HS-27A (cell line): ENCODE results near the gene TMEM201.

Experiments used
- DNase-seq: peaks from one replicate; pipeline ENCODE4 v3.0.0-alpha.2; 2012; ENCODE audit warnings: low read depth, missing footprints

The TMEM201 gene

DNA sequence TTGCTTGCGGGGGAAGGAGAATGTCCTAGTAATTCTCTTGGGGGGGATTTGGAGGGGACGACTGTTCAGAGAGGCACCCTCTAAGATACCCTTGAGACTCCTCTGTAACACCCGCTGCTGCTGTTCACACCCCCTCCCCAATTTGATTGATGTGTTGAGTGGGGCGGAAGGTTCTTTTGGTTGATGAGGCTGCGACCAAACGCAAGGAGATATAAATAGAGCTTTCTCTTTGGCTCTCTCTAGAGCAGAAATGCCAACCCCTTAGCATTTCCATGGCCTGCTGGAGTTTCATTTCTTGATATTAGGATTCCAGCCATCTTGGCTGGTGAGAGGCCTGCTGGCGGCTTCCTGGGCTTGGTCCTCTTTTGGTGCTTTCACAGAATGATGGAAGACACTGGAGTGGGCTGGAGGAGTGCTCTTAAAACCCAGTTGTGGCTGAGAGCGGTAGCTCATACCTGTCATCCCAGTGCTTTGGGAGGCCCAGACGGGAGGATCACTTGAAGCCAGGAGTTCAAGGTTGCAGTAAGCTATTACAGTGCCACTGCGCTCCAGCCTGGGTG, 64.9 kb downstream of the TMEM201 start:
- DNase-seq = no peak

DNA sequence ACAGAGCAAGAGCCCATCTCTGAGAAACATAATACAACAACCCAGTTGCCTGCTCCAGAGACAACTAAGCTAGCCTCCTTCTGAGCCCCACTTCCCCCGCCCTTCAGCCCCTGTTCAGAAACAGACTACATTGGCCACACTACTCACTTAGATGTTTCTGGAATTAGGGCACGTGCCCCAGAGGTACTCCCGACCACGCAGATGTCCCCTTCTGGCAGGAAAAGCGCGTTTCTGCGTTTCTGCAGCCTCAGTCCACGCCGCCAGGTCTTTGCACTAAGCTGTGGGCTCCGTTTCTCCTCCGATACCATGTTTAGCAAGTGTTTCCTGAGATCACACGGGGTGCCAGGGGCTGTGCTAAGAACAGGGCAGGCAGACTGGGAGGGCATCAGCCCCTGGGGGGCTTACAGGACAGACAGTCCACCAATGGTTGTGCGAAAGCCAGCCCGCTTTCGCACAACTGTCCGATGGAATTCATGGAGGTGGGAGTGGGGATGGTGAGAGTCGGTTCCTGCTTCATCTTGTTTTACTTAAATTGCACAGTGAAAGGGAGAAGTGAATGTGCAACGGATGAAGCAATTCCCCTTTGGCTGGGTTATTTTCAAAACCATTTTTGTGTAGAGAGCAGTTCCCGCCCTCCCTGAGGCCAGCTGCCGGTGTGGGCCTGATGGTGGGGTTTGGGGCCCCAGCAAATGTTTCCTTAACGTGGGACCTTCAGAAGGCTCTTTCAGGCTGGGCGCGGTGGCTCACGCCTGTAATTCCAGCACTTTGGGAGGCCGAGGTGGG, 65.5 kb downstream of the TMEM201 start:
- DNase-seq = no peak

DNA sequence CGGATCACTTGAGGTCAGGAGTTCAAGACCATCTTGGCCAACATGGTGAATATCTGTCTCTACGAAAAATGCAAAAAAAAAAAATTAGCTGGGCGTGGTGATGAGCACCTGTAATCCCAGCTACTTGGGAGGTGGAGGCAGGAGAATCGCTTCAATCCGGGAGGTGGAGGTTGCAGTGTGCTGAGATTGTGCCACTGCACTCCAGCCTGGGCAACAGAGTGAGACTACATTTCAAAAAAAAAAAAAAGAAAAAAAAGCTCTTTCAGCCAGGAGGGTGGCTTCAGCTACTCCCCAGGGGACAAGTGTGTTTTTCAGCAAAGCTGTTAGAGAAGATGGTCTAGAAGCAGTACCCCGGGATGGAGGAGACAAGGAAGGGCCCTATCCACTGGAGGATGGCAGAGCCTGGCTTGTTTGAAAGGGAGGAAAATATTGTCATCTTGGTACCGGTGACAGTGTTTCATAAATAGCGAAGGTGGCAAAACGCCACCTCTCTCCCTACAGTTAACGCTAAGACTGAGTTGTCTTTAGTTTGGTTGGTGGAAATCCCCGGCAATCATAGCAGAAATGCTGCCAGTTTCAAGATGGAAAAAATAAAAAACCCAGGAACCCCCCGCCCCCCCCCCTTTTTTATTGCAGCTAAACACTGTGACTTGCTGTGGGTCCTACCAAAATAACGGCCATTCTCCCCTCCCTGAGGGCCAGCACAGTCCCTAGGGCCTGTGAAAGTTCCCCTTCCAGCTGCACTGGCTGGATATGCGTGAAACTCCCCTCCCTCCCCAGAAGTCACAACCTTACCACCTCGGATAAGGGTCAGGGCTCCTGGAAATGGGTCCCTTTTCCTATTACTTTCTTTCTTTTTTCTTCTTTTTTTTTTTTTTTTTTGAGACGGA, 66.4 kb downstream of the TMEM201 start:
- no peak for DNase-seq

DNA sequence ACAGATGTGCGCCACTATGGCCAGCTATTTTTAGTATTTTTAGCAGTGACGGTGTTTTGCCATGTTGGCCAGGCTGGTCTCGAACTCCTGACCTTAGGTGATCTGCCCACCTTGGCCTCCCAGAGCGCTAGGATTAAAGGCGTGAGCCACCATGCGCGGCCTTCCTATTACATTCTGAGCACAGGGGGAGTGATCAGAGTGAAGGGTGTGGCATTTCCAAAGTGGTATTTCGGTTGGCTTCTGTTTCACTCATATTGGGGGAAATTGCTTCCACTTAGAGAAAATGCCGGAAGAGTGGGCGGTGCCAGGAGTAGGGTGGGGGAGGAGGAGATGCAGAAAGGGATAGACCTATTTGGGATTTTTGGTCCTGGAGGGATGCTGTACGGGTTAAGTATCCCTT, 67.1 kb downstream of the TMEM201 start:
- DNase-seq = no peak

DNA sequence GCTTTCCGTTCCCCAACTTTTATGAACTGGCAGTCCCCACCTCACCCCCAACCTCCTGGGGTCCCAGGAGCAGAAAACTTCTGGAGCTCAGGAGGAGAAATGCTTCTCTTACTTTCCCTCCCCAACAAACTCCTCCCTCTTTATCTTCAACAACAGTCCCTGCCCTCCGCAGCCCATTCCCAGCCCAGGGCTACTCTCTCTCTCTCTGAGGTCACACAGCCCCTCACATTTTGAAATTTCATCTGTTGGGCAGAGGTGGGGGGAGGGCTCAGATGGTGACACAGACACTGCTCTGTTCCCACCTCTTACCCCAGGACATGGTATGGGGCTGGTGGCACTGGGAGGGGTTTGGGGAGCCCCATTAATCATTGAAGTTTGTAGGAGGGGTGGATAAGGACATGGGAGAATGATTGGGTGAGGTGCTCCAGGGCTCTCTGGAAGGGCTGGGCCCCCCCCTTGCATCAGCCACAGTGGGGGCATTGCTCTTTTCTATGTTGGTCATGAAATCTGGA, 68.9 kb downstream of the TMEM201 start:
- no peak for DNase-seq

DNA sequence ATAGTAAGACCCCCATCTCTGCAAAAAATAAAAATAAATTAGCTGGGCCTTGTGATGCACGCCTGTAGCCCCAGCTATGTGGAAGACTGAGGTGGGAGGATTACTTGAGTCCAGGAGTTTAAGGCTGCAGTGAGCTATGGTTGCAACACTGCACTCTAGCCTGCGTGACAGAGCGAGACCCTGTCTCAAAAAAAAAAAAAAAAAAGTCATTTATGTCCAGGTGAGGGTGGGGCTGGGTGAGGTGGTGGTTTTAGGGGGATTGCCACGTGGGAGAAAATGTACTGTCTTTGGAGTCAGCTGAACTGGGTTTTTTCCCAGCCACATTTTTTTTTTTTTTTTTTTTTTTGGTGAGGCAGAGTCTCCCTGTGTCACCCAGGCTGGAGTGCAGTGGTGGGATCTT, 69.5 kb downstream of the TMEM201 start:
- DNase-seq = no peak

DNA sequence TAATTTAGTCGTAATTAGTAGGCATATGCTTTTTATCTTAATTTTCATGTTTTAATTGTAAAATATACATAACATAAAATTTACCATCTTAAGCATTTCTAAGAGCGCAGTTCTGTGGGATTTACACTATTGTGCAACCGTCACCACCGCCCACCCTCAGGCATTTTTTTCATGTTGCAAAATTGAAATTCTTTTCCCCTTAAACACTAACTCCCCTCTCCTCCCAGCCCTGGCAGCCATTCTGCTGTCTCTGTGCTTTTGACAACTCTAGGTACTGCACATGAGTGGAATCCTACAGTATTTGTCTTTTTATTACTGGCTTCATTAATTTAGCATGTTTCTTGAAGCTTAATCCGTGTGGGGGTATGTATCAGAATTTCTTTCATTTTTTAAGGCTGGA, 70.6 kb downstream of the TMEM201 start:
- no peak for DNase-seq

DNA sequence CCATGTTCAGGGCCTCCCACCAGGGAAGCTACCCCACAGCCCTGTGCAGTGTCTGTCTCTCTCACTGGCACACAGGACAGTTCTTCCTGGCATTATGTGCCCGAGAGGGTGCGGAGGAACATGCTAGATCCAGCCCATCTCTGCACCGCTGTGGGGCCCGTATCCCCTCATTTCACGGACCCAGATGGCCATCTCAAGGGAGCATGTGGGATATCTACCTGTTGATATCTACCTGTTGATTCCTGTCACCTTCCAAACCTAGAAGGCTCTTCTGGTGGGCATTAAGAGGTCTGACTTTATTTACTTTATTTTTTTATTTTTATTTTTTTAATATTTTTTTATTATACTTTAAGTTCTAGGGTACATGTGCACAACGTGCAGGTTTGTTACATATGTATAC, 74.5 kb downstream of the TMEM201 start:
- DNase-seq = no peak
